ENCODE data around the gene MAPK8.

The MAPK8 gene

DNA sequence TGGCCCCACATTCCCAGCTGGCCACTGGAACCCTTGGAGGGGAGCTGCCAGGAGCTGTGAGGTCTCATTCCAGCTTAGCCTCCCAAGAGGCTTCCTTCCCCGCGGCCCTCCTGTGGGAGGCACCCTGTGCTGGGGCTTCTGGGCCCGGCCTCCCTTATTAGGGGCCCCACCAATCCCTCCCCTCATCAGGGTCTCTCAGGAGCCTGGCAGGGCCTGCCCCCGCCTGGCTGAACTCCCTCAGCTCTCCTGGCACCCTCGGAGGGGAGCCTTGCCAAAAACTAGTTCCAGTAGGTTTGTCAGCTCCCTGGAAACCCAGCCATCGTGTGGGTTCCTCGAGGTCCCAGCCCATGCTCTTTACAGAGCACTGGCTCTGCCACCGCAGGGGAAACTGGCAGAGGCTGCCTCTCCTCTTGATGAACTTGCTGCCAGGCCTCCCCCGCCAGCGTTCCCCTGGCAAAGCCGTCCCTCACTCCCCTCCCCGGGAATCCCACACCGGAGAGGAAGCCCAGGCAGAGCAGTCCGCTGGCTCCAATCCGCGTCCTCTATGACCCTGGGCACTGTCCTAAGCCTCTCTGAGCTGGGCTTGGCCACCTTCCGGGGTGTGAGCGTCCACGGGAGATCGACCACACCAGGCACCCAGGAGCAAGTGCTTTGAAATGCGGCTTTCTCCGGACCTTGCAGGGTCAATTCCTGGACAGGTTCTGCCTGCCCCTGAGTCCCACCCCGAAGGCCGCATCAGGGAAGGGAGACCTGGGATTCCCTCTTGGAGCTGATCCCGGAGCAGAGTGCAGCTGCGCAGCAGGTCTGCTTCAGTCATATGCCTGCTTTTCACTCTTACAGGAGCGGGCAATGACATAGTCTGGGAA is 158.6 kb downstream of the MAPK8 start:
- no peak for DNase-seq

DNA sequence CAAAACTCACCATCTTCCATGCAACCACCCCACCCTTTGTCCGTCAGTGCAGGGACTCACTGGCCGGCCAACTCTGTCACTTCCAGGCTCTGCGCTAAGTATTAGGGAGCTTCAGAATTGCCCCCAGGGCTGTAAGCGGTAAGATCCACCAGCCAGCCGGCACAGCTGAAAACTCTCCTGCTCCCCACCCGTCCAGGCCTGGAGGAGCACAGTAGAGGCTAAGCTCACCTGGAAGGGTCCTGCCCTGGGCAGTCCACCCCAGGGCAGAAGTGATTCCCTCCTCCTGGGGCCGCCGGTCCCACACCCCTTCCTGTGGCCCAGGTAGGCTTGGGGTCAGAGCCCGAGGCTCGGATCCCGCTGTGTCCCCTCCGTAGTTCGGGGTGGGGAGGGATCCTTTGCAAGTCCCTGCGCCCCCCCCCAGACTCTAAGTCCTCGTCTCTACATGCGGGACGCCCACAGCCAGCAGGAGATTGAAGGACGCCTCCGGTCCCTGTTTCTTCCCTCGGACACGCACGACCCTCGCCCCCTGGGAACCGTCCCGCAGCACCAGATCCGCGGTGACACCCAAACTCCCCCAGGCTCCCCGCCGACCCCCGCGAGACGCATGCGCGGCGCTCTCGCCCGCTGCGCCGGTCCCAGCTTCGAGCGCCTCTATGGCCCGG is 159.5 kb downstream of the MAPK8 start:
- no peak for DNase-seq

DNA sequence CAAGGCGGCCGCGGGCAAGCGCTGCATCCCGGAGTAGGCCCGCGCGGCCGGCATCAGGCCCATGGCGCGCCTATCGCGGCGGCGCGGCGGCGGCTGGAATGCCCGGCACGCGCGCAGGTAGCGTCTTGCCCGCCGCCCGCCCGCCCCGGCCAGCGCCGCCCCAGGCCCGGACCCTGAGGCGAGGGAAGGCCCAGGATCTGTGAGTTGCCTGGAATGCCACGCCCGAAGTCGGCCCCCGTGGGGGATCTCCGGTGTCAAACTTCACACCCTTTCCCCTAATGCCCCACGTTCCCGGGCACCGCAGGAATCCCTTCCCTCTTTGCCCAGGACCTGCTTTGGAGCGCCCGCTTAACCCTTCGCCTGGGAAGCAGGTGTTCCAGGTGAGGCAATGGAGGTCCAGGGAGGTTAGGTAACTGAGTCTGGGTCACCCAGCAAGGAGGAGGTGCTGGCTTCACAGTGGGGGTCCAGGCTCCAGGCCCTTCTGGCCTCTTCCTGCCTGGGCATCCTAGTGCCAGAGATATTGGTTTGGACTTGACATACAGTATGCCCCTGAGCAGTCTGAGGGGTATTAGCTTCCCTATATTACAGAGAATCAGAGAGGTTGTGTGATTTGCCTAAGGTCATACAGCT is 160.2 kb downstream of the MAPK8 start:
- DNase-seq = no peak

DNA sequence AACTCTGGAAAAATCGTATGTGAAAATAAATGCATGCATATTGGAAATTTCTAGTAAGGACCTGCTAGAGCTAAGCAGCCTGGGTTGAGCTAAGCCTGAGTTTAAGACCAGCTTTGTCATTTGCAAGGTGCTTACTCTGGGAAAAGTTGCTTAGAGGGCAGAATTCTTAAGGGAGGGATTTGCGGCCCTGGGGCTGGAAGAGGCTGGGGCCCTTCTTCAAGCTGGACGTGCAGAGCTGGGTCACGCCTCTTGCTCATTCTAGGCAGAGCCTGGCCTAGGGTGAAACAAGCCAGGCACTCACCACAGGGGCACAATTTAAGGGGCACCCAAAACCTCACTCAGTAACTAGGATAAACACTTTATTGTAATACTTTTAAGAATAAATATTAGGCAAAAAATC is 161.2 kb downstream of the MAPK8 start:
- no peak for DNase-seq

DNA sequence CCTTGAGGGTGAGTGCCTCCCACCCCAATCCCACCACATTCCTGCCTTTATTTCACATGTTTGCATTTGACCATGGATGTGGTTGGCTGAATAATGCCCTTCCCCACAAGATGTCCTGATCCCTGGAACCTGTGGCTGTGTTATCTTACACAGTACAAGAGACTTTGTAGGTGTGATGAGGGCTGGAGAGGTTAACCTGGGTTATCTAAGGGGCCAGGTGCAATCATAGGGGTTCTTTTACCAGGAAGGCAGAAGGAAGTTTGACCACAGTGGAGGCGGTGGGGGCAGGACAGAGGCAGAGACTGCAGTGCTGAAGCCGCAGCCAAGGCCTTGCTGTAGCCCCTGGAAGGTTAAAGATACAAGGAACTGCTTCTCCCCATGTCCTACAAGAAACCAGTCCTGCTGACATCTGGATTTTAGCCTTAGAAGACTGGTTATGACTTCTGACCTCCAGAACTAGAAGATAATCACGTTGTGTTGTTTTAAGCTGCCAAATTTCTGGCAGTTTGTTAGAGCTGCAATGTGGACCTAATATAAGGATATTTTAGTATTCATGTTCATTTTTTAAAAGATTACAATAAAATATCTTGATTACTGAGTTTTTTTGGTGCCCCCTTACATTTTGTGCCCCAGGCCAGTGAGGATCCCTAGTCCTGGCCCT is 161.8 kb downstream of the MAPK8 start:
- DNase-seq = no peak

DNA sequence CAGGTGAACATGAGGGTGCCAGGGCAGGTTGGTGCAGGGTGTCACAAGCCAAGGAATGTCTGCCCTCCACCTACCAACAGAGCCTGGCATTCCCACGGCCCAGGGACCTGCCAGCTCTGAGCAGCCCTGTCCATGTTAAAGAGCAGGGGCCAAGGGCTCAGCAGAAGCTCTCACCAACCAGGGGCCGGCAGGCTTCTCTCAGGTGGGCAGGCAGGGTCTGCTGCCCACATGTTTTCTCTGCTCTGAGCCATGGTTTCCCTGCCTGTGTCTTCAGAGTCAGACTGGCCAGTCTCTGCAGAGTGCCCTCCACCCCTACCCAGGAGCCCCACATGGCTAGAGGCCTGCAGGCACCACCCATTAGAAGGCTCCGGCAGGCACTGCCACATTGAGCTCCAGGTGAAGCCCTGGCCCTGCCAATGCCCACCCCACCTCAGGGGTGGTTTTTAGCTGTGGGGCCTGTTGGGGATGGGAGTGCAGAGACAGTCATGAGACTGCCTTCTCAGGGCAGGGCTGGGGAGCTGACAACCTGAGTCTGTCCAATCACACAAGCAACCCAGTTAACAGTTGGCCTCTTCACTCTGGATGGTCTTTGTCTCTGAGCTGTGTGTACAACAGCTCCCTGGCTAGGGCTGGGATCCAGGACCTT is 162.5 kb downstream of the MAPK8 start:
- no peak for DNase-seq

DNA sequence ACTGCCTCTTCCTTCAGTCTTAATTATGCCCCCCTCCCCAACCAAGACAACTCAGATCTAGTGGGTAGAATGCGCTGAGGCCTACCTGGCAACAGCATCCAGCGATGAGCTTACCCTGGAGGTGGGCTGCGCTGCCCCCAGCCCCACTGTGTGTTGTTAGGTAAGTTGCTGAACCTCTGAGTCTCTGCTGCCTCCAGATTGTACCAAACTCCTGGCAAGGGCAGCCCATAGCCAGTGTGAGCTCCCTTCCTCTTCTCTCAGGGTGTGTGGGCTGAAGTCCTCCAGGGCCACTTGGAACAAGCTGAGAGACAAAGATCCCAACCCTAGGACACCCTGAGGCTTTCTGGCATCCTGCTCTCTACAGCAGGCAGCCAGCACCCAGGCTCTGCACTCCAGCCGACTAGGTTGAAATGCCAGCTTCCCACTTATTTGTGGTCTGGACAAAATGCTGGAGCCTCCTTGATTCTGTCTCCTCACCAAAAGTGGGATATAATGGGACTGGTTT is 163.1 kb downstream of the MAPK8 start:
- DNase-seq = no peak

DNA sequence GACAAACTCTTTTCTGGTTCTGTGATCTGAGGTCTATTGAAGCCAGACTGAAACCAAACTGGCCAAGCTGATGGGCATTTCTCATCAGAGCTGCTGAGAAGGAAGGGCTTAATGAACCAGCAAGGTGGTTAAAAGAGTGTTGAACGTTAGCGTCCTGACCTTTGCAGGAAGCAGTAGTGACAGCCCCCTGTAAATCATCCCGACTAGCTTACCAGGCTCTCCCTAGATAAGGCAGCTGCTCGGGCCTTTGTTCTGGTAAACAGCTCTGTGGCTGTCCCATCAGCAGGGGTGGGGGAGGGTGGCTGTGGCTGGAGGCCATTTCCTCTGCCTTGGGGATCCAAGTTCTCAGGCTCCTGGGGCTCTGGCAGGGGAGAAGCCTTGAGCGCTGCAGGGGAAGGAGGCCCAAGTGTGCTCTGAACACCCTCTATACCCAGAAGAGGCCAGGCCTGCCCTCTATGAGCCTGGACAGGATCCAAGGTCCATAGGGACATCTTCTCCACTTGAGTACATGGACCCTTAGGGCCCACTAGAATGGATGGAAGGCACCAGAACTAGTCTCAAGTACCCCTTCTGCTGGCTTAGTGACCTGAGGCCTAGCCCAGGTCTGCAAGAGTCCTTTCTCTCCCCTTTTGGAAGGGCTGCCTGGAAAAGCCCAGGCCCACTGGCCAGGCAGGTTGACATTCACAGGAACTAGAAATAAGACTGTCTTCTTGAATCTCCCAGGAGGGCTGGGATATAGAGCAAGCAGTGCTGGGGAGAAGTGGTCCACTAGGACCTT is 163.8 kb downstream of the MAPK8 start:
- no peak for DNase-seq

DNA sequence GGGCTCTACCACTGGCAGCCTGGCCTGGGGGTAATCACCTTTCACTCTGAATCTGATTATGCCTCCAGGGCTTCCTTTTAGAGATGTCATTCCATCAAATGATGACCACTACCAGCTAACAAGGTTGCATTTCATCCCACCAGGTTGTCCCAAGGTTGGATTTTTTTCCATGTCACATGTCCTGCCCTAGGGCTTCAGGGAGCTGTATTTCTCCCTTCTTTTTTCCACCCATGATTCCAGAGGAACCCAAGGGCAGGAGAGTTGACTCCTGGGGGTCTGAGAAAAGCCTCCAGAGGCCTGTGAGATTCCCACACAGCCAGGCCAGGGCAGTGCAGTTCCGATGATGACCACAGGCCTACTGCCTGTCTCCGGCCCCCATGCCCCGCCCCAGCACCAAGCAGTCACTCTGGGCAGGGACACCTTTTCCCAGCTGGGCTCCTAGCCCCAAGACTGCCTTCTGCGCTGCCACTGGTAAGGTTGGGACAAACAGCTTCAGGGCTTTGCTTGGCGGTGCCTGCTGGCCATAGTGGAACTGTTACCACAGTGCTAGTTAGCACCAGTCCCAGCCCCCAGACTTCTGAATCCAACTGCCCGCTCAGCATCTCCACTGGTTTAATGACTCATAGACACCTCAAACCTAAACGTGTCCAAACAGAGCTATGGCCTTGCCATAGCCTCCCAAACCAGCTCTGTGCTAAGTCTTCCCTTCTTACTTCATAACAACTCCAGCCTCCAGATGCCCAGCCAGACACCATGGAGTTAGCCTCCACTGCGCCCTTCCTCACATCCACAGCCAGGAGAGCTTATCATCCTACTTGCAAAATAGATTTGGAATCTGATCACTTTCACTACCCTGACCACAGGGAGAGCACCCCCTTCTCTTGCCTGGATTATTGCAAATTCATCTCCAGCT is 164.7 kb downstream of the MAPK8 start:
- no peak for DNase-seq

DNA sequence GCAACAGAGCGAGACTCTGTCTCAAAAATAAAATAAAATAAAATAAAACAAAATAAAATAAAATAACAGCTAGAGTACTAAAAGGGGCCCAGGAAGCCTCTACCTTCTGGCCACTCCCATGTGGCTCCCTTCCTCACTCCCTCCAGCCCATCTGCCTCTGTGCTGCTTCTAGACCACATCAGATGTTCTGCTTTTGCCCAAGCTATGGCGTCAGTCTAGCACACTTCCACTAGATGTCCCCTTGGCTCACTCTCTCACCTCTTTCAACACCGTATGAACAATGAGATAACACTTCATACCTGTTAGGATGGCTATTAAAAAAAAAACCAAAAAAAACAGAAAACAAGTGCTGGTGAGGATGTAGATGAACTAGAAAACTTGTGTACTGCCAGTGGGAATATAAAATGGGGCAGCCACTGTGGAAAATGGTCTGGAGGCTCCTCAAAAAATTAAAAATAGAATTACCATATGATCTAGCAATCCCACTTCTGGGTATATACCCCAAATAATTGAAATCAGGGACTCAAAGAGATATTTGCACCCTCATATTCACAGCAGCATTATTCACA is 166.1 kb downstream of the MAPK8 start:
- no peak for DNase-seq

DNA sequence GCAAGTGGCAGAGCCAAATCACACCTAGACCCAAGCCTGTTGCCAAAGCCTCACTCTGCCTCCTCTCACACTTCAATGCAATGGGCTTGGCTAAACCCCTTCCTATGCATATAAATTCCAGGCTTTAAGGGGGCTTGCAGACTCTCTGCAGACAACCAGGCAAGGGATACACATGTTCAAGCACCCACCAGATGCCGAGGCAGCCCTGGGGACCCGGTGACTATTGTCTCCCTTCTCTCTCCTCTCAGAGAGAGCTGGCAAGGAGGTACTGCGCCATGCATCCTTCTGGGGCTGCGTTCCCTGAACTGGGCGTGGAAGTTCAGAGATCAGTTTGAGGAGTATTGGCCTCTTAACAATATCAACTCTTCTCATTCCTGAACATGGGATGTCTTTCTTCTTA is 167.2 kb downstream of the MAPK8 start:
- no peak for DNase-seq

DNA sequence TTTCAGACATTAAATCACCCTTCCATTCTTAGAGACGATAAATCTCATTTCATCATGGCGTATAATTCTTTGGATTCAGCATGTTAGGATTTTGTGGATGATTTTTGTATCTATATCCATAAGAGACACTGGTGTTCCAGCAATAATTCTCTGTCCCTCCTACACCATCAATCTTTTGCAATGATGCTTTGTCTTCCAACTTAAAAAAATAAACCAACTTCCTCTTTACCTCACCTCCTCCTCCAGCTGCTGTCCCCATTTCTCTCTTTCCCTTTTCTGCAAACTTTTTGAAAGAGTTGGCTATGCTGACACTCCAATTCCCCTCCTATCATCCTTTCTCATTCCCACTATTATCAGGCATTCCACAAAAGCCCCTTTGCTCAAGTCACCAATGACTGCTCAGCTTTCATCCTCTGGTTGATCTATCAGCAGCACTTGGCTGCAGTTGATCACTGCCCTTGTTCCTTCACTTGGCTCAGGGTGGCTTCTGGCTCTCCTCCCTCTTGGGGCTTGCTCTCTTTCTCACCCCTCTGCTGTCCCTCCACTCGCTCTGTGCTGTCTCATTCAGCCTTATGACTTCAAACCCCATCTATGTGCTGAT is 168.4 kb downstream of the MAPK8 start:
- no peak for DNase-seq

DNA sequence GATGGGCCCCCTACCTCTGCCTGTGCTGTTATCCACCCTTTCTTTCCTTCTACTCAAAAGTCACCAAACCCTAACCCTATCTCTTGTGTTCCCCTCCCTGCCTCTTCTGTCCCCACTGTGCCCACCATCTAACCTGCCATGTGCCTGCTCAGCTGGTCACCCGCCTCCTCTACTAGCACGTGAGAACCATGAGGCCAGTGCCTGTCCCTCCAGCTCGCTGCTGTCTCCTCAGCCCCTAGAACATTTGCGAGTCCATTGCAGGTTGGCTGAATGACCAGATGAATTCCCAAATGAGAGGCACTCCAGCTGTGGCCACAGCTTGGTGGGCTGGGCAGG is 169.4 kb downstream of the MAPK8 start:
- DNase-seq = no peak

DNA sequence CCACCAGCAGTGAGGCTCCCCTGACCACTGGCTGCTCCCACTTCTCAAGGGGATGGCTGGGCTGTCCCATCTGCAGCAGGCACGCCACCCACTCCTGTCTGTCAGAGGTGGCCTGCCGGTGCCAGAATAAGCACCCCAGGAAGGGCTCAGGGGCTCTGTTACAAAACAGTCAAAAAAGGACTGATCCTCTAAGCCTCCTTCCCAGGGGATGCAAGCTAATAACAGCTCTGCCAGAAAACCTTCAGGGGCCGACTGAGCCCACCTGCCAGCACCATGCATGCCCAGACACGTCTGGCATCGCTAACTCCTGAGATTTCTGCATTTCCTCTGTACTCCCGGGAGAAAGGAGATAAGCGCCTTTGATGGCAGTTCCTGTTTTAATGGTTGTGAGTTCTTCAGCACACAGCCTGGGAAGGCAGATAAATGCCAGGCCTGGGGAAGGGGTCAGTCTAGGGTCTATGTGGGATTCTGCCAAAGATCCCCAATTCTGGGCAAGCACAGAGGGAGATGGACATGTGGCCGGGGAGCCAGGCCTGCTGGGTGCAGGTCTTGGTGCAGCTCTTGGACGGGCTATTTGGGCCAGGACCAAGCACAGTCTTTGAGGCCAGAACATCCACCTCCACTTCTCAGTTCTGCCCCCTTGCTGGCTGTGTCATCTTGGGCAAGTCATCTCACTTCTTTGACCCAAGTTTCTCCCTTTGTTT is 170.0 kb downstream of the MAPK8 start:
- no peak for DNase-seq

DNA sequence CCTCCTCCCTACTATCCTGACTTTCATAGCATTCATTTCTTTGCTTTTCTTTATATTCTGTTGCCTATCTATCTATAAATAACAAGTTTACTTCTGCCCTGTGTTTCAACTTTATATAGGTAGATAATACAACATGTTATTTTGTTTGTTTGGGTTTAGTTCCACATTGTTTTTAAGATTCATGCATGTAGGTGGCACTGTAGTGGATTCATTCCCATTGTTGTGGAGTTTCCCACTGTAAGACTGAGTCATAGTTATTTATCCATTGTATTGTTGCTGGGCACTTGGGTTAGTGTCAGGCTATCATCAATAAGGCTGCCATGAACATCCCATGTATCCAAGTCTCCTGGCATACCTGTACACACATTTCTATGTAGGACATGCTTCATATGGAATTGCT is 170.7 kb downstream of the MAPK8 start:
- DNase-seq = no peak

DNA sequence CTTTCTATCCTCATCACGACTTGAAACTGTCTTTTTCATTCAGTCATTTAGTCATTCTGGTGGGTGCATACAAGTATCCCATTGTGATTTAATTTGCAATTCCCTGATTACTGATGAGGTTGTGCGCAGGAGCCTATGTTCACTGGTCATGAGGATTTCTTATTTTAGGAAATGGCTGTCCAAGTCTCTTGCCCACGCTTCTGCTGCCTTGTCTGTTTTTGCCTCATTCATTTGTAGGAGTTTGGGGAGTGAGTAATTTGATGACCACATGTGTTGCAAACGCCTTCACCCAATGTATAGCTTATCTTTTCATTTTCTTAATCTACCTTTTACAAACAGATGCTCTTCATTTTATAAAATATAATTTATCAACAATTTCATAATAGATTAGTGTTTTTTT is 171.1 kb downstream of the MAPK8 start:
- DNase-seq = no peak

DNA sequence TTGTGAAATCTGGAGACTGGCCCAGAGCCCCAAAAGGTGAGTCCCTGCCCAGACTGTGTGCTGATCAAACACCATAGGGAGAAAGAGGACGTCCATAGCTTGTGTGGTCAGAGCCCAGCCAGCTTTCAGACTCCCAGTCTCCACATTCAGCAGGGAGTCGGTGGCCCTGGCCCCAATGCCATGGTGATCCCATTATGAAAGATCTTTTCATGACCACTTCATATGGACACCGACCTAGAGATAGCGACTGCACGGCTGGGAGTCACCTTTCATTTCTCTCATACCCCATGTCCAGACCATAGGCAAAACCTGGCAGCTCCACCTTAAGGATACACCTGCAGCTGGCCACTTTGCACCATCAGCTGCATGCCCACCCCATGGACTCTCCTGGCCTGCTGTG is 172.0 kb downstream of the MAPK8 start:
- DNase-seq = no peak

DNA sequence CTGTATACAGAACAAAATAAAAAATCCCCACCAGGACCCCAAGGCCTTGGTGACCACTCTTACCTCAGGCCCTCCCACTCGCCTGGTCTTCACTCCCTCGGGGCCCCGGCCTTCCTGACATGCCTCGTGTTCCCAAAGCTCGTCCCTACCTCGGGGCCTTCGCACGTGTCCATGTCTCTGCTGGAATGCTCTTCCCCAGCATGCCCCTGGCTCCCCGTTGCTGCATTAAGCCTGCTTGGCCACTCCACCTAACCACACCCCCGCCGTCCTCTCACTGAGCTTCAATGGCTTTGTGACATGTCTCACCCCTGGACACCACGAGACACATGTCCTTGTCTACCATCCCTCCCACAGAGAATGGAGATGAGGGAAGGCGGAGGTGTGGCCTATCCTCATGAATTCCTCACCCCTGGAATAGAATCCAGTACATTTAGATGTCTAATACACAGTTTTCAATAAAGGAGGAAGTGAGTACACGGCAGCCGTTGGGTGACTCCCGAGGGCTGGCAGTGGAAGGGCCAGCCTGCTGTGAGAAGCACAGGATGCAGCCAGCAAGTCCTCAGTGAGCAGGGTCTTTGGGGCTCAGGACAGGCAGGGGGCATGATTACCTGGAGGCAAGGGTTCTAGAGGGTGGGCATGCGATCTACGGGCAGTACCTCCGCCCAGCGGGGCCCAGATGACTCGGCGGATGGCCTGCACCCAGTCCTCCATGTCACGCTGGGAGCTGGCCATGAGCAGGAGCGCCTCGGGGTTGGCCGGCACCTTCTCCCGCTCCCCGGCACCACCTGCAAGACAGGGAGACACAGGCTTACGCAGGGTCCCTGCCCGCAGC is 172.7 kb downstream of the MAPK8 start:
- DNase-seq = no peak

Measured in NCI-H2029 treated with DMSO at 0.1 percent for 48 hours (cell line).